Activated CD4-positive, CD25-positive, alpha-beta regulatory T cell treated with anti-CD3 and anti-CD28 coated beads, Interleukin-2, amount 50 U/mL, for 24 hours (primary cell): ENCODE data around the gene CCL7.
A peak's percentile ranks its signal among the peaks of the same experiment; 100 is the strongest.

Source experiments
- ATAC-seq, 2 donors: fragments of 150-1000 bp; cut with Tn5 transposase; one replicate each; pipeline ENCODE4 v1.10.0; 2021; ENCODE audit warnings: mild to moderate bottlenecking in 1 of 2, moderate library complexity in 1 of 2

The CCL7 gene

GRCh38 chr17:34291721-34292348 lies 21.8 kb downstream of the CCL7 start:
- peak in 1 of 2 donors; percentile 17 for ATAC-seq

- ATAC-seq = no peak
These were observed 29.0 kb downstream of the CCL7 start for GRCh38 chr17:34299027-34299426.

GRCh38 chr17:34299956-34300577 lies 30.0 kb downstream of the CCL7 start:
- no peak for ATAC-seq

- no peak for ATAC-seq
These were observed 30.8 kb downstream of the CCL7 start for GRCh38 chr17:34300652-34301370.

GRCh38 chr17:34301986-34302385 lies 32.0 kb downstream of the CCL7 start:
- no peak for ATAC-seq

- no peak for ATAC-seq
These were observed 32.6 kb downstream of the CCL7 start for GRCh38 chr17:34302636-34303035.

- ATAC-seq = no peak
These were observed 33.6 kb downstream of the CCL7 start for GRCh38 chr17:34303606-34304005.

GRCh38 chr17:34305061-34305460 lies 35.0 kb downstream of the CCL7 start:
- ATAC-seq = no peak

- no peak for ATAC-seq
These were observed 35.6 kb downstream of the CCL7 start for GRCh38 chr17:34305606-34306005.

- no peak for ATAC-seq
These were observed 36.4 kb downstream of the CCL7 start for GRCh38 chr17:34306466-34306865.

GRCh38 chr17:34307110-34307509 lies 37.1 kb downstream of the CCL7 start:
- no peak for ATAC-seq

- no peak for ATAC-seq
These were observed 38.4 kb downstream of the CCL7 start for GRCh38 chr17:34308371-34308770.

- no peak for ATAC-seq
These were observed 41.3 kb downstream of the CCL7 start for GRCh38 chr17:34311291-34311690.

GRCh38 chr17:34312080-34312479 lies 42.1 kb downstream of the CCL7 start:
- ATAC-seq = no peak

- no peak for ATAC-seq
These were observed 43.1 kb downstream of the CCL7 start for GRCh38 chr17:34313164-34313563.

GRCh38 chr17:34314279-34314678 lies 44.3 kb downstream of the CCL7 start:
- ATAC-seq = no peak

- ATAC-seq = no peak
These were observed 48.5 kb downstream of the CCL7 start for GRCh38 chr17:34318474-34318873.

GRCh38 chr17:34319039-34319483 lies 49.0 kb downstream of the CCL7 start, which contains the start of gene CCL8:
Gene CCL8, plus strand, starts transcription at chr17:34319435. Its CDS starts 67 bp downstream, at chr17:34319502.
- ATAC-seq = no peak
